Stimulated activated CD4-positive, alpha-beta T cell treated with anti-CD3 and anti-CD28 coated beads, Interleukin-4, amount 100 ng/mL, for 4 hours (primary cell): ENCODE results near the gene TMEM89.
A peak's percentile ranks its signal among the peaks of the same experiment; 100 is the strongest.

Experiments
- DNase-seq, 2 experiments: peaks; one replicate each; pipeline ENCODE4 v3.0.0-alpha.2; 2020

TMEM89 gene

GRCh38 chr3:48621461-48621869, at the start of gene TMEM89:
TMEM89 (minus strand) TSS chr3:48621769; CDS start chr3:48621756, 13 bp downstream.
- no peak for DNase-seq

GRCh38 chr3:48664929-48665328, 43.4 kb upstream of the TMEM89 start:
- DNase-seq: no peak

GRCh38 chr3:48664313-48664644, 42.7 kb upstream of the TMEM89 start:
- DNase-seq: no peak

- DNase-seq: peak; percentile 79 to 80
Measured at GRCh38 chr3:48663489-48664312, 42.1 kb upstream of the TMEM89 start.

- DNase-seq: peak; percentile 34 to 40
Measured at GRCh38 chr3:48662753-48663488, 41.4 kb upstream of the TMEM89 start, which contains the start of gene CELSR3. CELSR3 (minus strand) TSS chr3:48662886; CDS start chr3:48662634, 252 bp downstream.

GRCh38 chr3:48662145-48662752, 40.7 kb upstream of the TMEM89 start:
- no peak for DNase-seq

- DNase-seq: peak; percentile 54 to 72
Measured at GRCh38 chr3:48661501-48662144, 40.1 kb upstream of the TMEM89 start.

- no peak for DNase-seq
Measured at GRCh38 chr3:48660800-48661400, 39.3 kb upstream of the TMEM89 start.

GRCh38 chr3:48656841-48657281, 35.3 kb upstream of the TMEM89 start:
- peak; percentile 22 to 39 for DNase-seq

GRCh38 chr3:48656061-48656840, 34.7 kb upstream of the TMEM89 start:
- peak; percentile 84 to 88 for DNase-seq

- peak; percentile 50 to 79 for DNase-seq
Measured at GRCh38 chr3:48655606-48656005, 34.0 kb upstream of the TMEM89 start.

GRCh38 chr3:48655063-48655462, 33.5 kb upstream of the TMEM89 start:
- no peak for DNase-seq

GRCh38 chr3:48652923-48653715, 31.6 kb upstream of the TMEM89 start:
- no peak for DNase-seq

- no peak for DNase-seq
Measured at GRCh38 chr3:48651771-48652170, 30.2 kb upstream of the TMEM89 start.

- DNase-seq: no peak
Measured at GRCh38 chr3:48650723-48651122, 29.2 kb upstream of the TMEM89 start.

- no peak for DNase-seq
Measured at GRCh38 chr3:48648188-48648850, 26.8 kb upstream of the TMEM89 start.

GRCh38 chr3:48647714-48648113, 26.1 kb upstream of the TMEM89 start:
- DNase-seq: no peak

GRCh38 chr3:48644898-48645760, 23.6 kb upstream of the TMEM89 start:
- no peak for DNase-seq

- no peak for DNase-seq
Measured at GRCh38 chr3:48642605-48643004, 21.0 kb upstream of the TMEM89 start.
